H1 (cell line): ENCODE measurements around the gene RNF10. TPM values are rescaled to one million over a fixed set of nuclear protein-coding genes. Genes with fewer than 3 reads are reported as not detected.

Experiments
- CTCF ChIA-PET: fragments of 300-600 bp; sonication (Branson Sonifier 250); formaldehyde crosslinking; loops from one replicate; lab custom pipeline; 2021; ENCODE audit not compliant: partially characterized antibody; lab: Charles Lee
- POLR2A ChIA-PET: fragments of 300-600 bp; sonication (Branson Sonifier 250); formaldehyde crosslinking; loops from one replicate; lab custom pipeline; 2021; ENCODE audit warnings: inconsistent platforms; ENCODE audit not compliant: partially characterized antibody; lab: Charles Lee
- DNase-seq, 2 experiments: peaks; one replicate each; pipeline versions ENCODE4 v3.0.0 to v3.0.0-alpha.2; 2010 to 2022; ENCODE audit warnings: low spot score in 2 of 2, low read depth in 1 of 2, mixed read lengths in 1 of 2
- FAIRE-seq: peaks from 2 replicates; lab custom pipeline; 2011; peaks lifted over from hg19 to GRCh38; lab: Jason Lieb, UNC
- H2AFZ ChIP-seq: 2 replicates; pipeline ENCODE4 v1.8.1; 2012; ENCODE audit warnings: low read length, inconsistent platforms
- H2AK5ac ChIP-seq: 2 replicates; pipeline ENCODE4 v1.6.1; 2013; ENCODE audit warnings: low read depth, low read length
- H2BK120ac ChIP-seq: replicated peaks from 2 replicates; pipeline ENCODE3; 2013; ENCODE audit warnings: low read depth, low read length, inconsistent platforms
- H2BK12ac ChIP-seq: 2 replicates; pipeline ENCODE4 v1.6.1; 2013; ENCODE audit warnings: low read depth, low read length
- H2BK15ac ChIP-seq: 2 replicates; pipeline ENCODE4 v1.6.1; 2013; ENCODE audit warnings: low read length
- H2BK20ac ChIP-seq: 2 replicates; pipeline ENCODE4 v1.6.1; 2013; ENCODE audit warnings: low read length
- H2BK5ac ChIP-seq: 2 replicates; pipeline ENCODE4 v1.6.1; 2013; ENCODE audit warnings: low read depth, low read length
- H3K14ac ChIP-seq: 2 replicates; pipeline ENCODE4 v1.6.1; 2013; ENCODE audit warnings: inconsistent platforms; ENCODE audit not compliant: insufficient read length
- H3K18ac ChIP-seq: 2 replicates; pipeline ENCODE4 v1.6.1; 2013; ENCODE audit warnings: low read length; ENCODE audit errors: extremely low read depth
- H3K23ac ChIP-seq: 2 replicates; pipeline ENCODE4 v1.6.1; 2013; ENCODE audit warnings: inconsistent platforms; ENCODE audit not compliant: insufficient read length
- H3K23me2 ChIP-seq: 2 replicates; pipeline ENCODE4 v1.6.1; 2013; ENCODE audit warnings: low read depth, low read length
- H3K27ac ChIP-seq: 2 replicates; pipeline ENCODE4 v1.6.1; 2011; ENCODE audit warnings: low read depth, low read length, inconsistent platforms
- H3K27me3 ChIP-seq, 4 experiments: replicated peaks in 1 of 4; 1 replicate in 1 of 4; 2 replicates in 3 of 4; pipeline versions ENCODE4 v1.6.1 to v1.8.1; 2011 to 2013; ENCODE audit warnings: low read length in 3 of 4, mild to moderate bottlenecking in 3 of 4, inconsistent platforms in 2 of 4, mixed read lengths in 2 of 4, moderate library complexity in 1 of 4; ENCODE audit not compliant: control insufficient read depth in 3 of 4, insufficient read depth in 3 of 4; ENCODE audit errors: extremely low read depth in 1 of 4
- H3K36me3 ChIP-seq, 4 experiments: 2 replicates each; pipeline versions ENCODE4 v1.6.1 to v1.8.1; 2011 to 2013; ENCODE audit warnings: mild to moderate bottlenecking in 4 of 4, low read length in 3 of 4, moderate library complexity in 2 of 4, control low read depth in 1 of 4, inconsistent platforms in 1 of 4; ENCODE audit not compliant: insufficient read depth in 4 of 4, control insufficient read depth in 2 of 4
- H3K4ac ChIP-seq: replicated peaks from 2 replicates; pipeline ENCODE3; 2013; ENCODE audit warnings: low read length, low read depth, mixed read lengths, inconsistent platforms; ENCODE audit not compliant: insufficient read length
- H3K4me1 ChIP-seq, 4 experiments: replicated peaks in 1 of 4; 1 replicate in 1 of 4; 2 replicates in 3 of 4; pipeline versions ENCODE4 v1.6.1 to v1.8.1; 2011 to 2013; ENCODE audit warnings: low read length in 3 of 4, inconsistent platforms in 2 of 4, mixed read lengths in 1 of 4; ENCODE audit not compliant: insufficient read depth in 4 of 4, control insufficient read depth in 3 of 4
- H3K4me2 ChIP-seq, 2 experiments: 2 replicates each; pipeline versions ENCODE4 v1.6.1 to v1.8.1; 2011 to 2013; ENCODE audit warnings: low read depth in 2 of 2, low read length in 2 of 2, control low read depth in 1 of 2, inconsistent platforms in 1 of 2, mild to moderate bottlenecking in 1 of 2; ENCODE audit not compliant: insufficient read depth in 1 of 2
- H3K4me3 ChIP-seq, 4 experiments: fragments of 200-600, 300-600 bp in 1 of 4; sonication (generic), shearing (Covaris generic), sonication (Bioruptor Twin) in 1 of 4; 2 replicates each; pipeline versions ENCODE4 v1.5.1 to v1.8.1; 2011 to 2016; ENCODE audit warnings: low read length in 4 of 4, low read depth in 3 of 4, control low read depth in 2 of 4, inconsistent platforms in 2 of 4, mild to moderate bottlenecking in 2 of 4, mixed read lengths in 1 of 4, moderate library complexity in 1 of 4; ENCODE audit not compliant: insufficient read depth in 2 of 4; ENCODE audit errors: extremely low read depth in 1 of 4
- H3K56ac ChIP-seq: replicated peaks from 2 replicates; pipeline ENCODE3; 2013; ENCODE audit warnings: low read depth, mild to moderate bottlenecking, mixed read lengths, low read length, inconsistent platforms; ENCODE audit not compliant: insufficient read length
- H3K79me1 ChIP-seq: 2 replicates; pipeline ENCODE4 v1.6.1; 2013; ENCODE audit warnings: low read depth, low read length, control low read depth
- H3K79me2 ChIP-seq, 2 experiments: 2 replicates each; pipeline versions ENCODE4 v1.6.1 to v1.8.1; 2012 to 2013; ENCODE audit warnings: low read length in 2 of 2, mild to moderate bottlenecking in 2 of 2, inconsistent platforms in 1 of 2; ENCODE audit not compliant: insufficient read depth in 2 of 2, control insufficient read depth in 1 of 2
- H3K9ac ChIP-seq, 4 experiments: replicated peaks in 1 of 4; 1 replicate in 1 of 4; 2 replicates in 3 of 4; pipeline versions ENCODE4 v1.6.1 to v1.8.1; 2011 to 2013; ENCODE audit warnings: low read depth in 3 of 4, low read length in 3 of 4, control low read depth in 2 of 4, mild to moderate bottlenecking in 2 of 4, moderate library complexity in 2 of 4, inconsistent platforms in 1 of 4; ENCODE audit errors: extremely low read depth in 1 of 4
- H3K9me3 ChIP-seq, 2 experiments: 2 replicates each; pipeline versions ENCODE4 v1.6.1 to v1.8.1; 2012 to 2013; ENCODE audit warnings: mild to moderate bottlenecking in 2 of 2, moderate library complexity in 2 of 2, control low read depth in 1 of 2, inconsistent platforms in 1 of 2, low read depth in 1 of 2, low read length in 1 of 2, mixed read lengths in 1 of 2; ENCODE audit not compliant: insufficient read depth in 2 of 2
- H4K20me1 ChIP-seq, 2 experiments: replicated peaks in 1 of 2; 2 replicates each; pipeline versions ENCODE3 to v1.8.1; 2011 to 2013; ENCODE audit warnings: inconsistent platforms in 2 of 2, low read length in 2 of 2, mild to moderate bottlenecking in 1 of 2; ENCODE audit not compliant: insufficient read depth in 2 of 2, control insufficient read depth in 1 of 2
- H4K5ac ChIP-seq: 2 replicates; pipeline ENCODE4 v1.6.1; 2013; ENCODE audit warnings: low read length, low read depth, mixed read lengths, inconsistent platforms; ENCODE audit not compliant: insufficient read length
- H4K8ac ChIP-seq: 2 replicates; pipeline ENCODE4 v1.8.0; 2013; ENCODE audit warnings: mild to moderate bottlenecking, moderate library complexity, low read length, inconsistent platforms; ENCODE audit not compliant: insufficient read depth; ENCODE audit errors: extremely low read depth
- H4K91ac ChIP-seq: replicated peaks from 2 replicates; pipeline ENCODE3; 2013; ENCODE audit warnings: low read length, mixed read lengths, inconsistent platforms; ENCODE audit not compliant: insufficient read length
- SAP30 ChIP-seq: fragments of 300-600 bp; sonication (generic); IDR thresholded peaks from 2 replicates; pipeline ENCODE4 v1.7.1; 2012; ENCODE audit warnings: low read length, moderate library complexity, mild to moderate bottlenecking, inconsistent platforms; ENCODE audit not compliant: insufficient read depth, insufficient replicate concordance
- WGBS, 2 experiments: shearing (Covaris generic) in 1 of 2; methylation state at CpG; one replicate each; pipeline versions ENCODE4 v1.1.6 to v1.1.7; 2013 to 2015; ENCODE audit warnings: low lambda C conversion rate in 2 of 2, mixed read lengths in 2 of 2, inconsistent platforms in 1 of 2, low coverage in 1 of 2, missing lambda C conversion rate in 1 of 2; ENCODE audit not compliant: insufficient replicate concordance in 2 of 2, insufficient coverage in 1 of 2, insufficient read length in 1 of 2; ENCODE audit errors: extremely low coverage in 1 of 2, missing lambda C conversion rate in 1 of 2; 5-methylcytosine and 5-hydroxymethylcytosine counted together
- polyA plus RNA-seq, 7 experiments: library from polyadenylated mRNA; depleted of rRNA in 3 of 7; stranded (reverse) in 5 of 7; unstranded in 2 of 7; fragments of >200 nt in 5 of 7; fragments of 200-250 nt in 2 of 7; gene quantifications; 1 replicate in 5 of 7; 2 replicates in 1 of 7; 4 replicates in 1 of 7; pipeline versions ENCODE4 v1.2.1 to v1.2.3, GENCODE V29; 2011 to 2013; ENCODE audit warnings: missing spikeins in 2 of 7, mixed read lengths in 2 of 7
- total RNA-seq: library from RNA; stranded (reverse); fragmentation: NEBNext Ultra II Directional; extraction: Animal tissue kit (Norgen Biotek cat#: 25700); gene quantifications from 2 replicates; pipeline ENCODE4 v1.2.1, GENCODE V29; 2021

Gene RNF10
- total and polyA plus RNA-seq, 2 of the 8 experiments (the other 6 are each of a cell fraction or from before 2014, with no cell fraction given): 71.6 to 171 TPM

- Histone ChIP-seq H3K79me2 (peaks cover 16 to 20% of the 10 kb centered on the region in 2 experiments), H3K4ac (no peak overlapping the region), H3K27me3 (no peaks in the 10 kb centered on the region), H3K4me1 (peaks cover 0 to 6% (median 1%) of the 10 kb centered on the region in 4 experiments; a peak in 3 of 7 replicates), H3K4me3 (peak overlapping the region; percentile 95 to 96 (median 95)), H4K8ac (no peak overlapping the region), H3K9ac (peak overlapping the region; percentile 56 to 77 (median 64)), H2BK120ac (no peak overlapping the region), H3K4me2 (peak overlapping the region; percentile 85 to 86), H3K23me2 (peaks cover 10% of the 10 kb centered on the region), H3K14ac (no peak overlapping the region), H2BK12ac (no peak overlapping the region), H4K20me1 (peaks cover 12 to 13% of the 10 kb centered on the region in 2 experiments), H2BK20ac (no peak overlapping the region), H2AK5ac (no peak overlapping the region), H3K79me1 (0 out of 2 replicates have a peak, but pooled peaks cover 3% of the 10 kb centered on the region), H4K5ac (peak overlapping the region; percentile 88), H3K27ac (peak overlapping the region; percentile 43; the same call in 1 of the 2 replicates), H2BK15ac (no peak overlapping the region), H2AFZ (no peak overlapping the region), H3K23ac (no peak overlapping the region), H2BK5ac (peak overlapping the region; percentile 77; the same call in 1 of the 2 replicates), H3K56ac (no peak overlapping the region), H3K36me3 (peaks cover 2 to 20% (median 9%) of the 10 kb centered on the region in 4 experiments; a peak in 7 of 8 replicates), H4K91ac (no peak overlapping the region), H3K18ac (peak overlapping the region; percentile 81; the same call in 1 of the 2 replicates), H3K9me3 (no peaks in the 10 kb centered on the region)
- CTCF ChIA-PET: interaction anchor here (0.6 to 2.1 kb wide), 11 partner anchors 17 to 266 kb away, joined by 3 to 7 read pairs (median 4); partner anchors contain the start of gene PLA2G1B
- 4% methylated on average over 30 of the region's 47 CpGs; no CpG with 5 or more reads in 1 of the 2 experiments for WGBS, 2 experiments
- POLR2A ChIA-PET: interaction anchor here (0.6 to 10.1 kb wide), 26 partner anchors 9 to 248 kb away, joined by 3 to 119 read pairs (median 6); partner anchors contain the start of genes COQ5, GATC, POP5 and RNF10
- FAIRE-seq: no peak
- DNase-seq: peak in 1 of 2 experiments; percentile 55
- peak; percentile 80 for TF ChIP-seq SAP30
Measured at GRCh38 chr12:120496413-120497340, 37.5 kb upstream of the RNF10 start.
